ENCODE measurements around the gene GNAQ.

DNA sequence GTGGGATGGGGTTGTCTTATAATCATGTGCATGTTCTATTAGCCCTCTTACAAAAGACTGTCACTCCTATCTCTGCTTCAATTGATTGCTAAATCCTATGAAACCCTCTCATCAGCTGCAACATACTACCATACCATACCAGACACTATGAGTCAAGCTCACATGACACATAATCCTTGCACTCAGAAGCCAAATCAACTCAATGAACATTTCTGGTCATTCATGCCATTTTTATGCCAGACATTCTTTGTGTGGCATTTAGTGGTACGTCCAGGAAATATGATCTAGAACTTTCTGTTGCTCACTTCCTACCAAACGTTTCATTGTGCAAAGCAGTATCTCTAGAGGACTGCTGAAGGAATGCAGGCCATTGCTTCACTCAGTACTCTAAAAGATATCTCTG lies 224.3 kb downstream of the GNAQ start:
- TF ChIP-seq, protein P1, sequence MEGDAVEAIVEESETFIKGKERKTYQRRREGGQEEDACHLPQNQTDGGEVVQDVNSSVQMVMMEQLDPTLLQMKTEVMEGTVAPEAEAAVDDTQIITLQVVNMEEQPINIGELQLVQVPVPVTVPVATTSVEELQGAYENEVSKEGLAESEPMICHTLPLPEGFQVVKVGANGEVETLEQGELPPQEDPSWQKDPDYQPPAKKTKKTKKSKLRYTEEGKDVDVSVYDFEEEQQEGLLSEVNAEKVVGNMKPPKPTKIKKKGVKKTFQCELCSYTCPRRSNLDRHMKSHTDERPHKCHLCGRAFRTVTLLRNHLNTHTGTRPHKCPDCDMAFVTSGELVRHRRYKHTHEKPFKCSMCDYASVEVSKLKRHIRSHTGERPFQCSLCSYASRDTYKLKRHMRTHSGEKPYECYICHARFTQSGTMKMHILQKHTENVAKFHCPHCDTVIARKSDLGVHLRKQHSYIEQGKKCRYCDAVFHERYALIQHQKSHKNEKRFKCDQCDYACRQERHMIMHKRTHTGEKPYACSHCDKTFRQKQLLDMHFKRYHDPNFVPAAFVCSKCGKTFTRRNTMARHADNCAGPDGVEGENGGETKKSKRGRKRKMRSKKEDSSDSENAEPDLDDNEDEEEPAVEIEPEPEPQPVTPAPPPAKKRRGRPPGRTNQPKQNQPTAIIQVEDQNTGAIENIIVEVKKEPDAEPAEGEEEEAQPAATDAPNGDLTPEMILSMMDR (IDR thresholded peaks at IDR 0.05): no peak
- TF ChIP-seq EZH2 (IDR thresholded peaks at IDR 0.05; ENCODE audit: borderline replicate concordance, insufficient read depth, low read depth, low read length, poor library complexity, severe bottlenecking): no peak

Measured in B cell (primary cell).